ENCODE measurements around the gene SINHCAF.

Gene SINHCAF

GRCh38 chr12:31343139-31343538 is 17.2 kb upstream of the SINHCAF start:
- TF ChIP-seq ZFP30 (CRISPR knock-in tag; IDR thresholded peaks at IDR 0.05) (no peak), CSDC2 (CRISPR knock-in tag; IDR thresholded peaks at IDR 0.05) (no peak), ZFP3 (CRISPR knock-in tag; IDR thresholded peaks at IDR 0.05) (no peak), POU6F1 (CRISPR knock-in tag; IDR thresholded peaks at IDR 0.05; ENCODE audit: borderline replicate concordance, low read depth) (no peak), BACH2 (CRISPR knock-in tag; IDR thresholded peaks at IDR 0.05; ENCODE audit: borderline replicate concordance) (no peak), ZNF70 (CRISPR knock-in tag; IDR thresholded peaks at IDR 0.05) (no peak), CREB5 (CRISPR knock-in tag; IDR thresholded peaks at IDR 0.05; ENCODE audit: low read depth) (no peak), CSRNP3 (CRISPR knock-in tag; IDR thresholded peaks at IDR 0.05) (no peak), ZNF565 (CRISPR knock-in tag; conservative IDR thresholded peaks at IDR 0.05; ENCODE audit: low read depth) (no peak), ISL1 (CRISPR knock-in tag; IDR thresholded peaks at IDR 0.05) (no peak), OSR1 (CRISPR knock-in tag; IDR thresholded peaks at IDR 0.05) (no peak), RARB (CRISPR knock-in tag; IDR thresholded peaks at IDR 0.05) (no peak), ARNTL (CRISPR knock-in tag; IDR thresholded peaks at IDR 0.05; ENCODE audit: borderline replicate concordance, low read depth) (no peak), TSHZ2 (CRISPR knock-in tag; IDR thresholded peaks at IDR 0.05) (no peak), TCF4 (CRISPR knock-in tag; IDR thresholded peaks at IDR 0.05; ENCODE audit: borderline replicate concordance) (no peak), TOX (CRISPR knock-in tag; IDR thresholded peaks at IDR 0.05; ENCODE audit: borderline replicate concordance) (no peak), ZC3H10 (CRISPR knock-in tag; IDR thresholded peaks at IDR 0.05) (no peak), SNAI2 (CRISPR knock-in tag; IDR thresholded peaks at IDR 0.05) (no peak)
- ATAC-seq: no peak

- peak; percentile 51; the same call in 2 of the 3 replicates for ATAC-seq
- TF ChIP-seq SNAI2 (CRISPR knock-in tag; IDR thresholded peaks at IDR 0.05) (no peak), TOX (CRISPR knock-in tag; IDR thresholded peaks at IDR 0.05; ENCODE audit: borderline replicate concordance) (no peak), ZFP30 (CRISPR knock-in tag; IDR thresholded peaks at IDR 0.05) (no peak), CREB5 (CRISPR knock-in tag; IDR thresholded peaks at IDR 0.05; ENCODE audit: low read depth) (no peak)
These were observed 16.3 kb upstream of the SINHCAF start for GRCh38 chr12:31342286-31342685.

GRCh38 chr12:31339831-31340622 is 14.1 kb upstream of the SINHCAF start:
- TF ChIP-seq SNAI2 (CRISPR knock-in tag; IDR thresholded peaks at IDR 0.05) (no peak), TOX (CRISPR knock-in tag; IDR thresholded peaks at IDR 0.05; ENCODE audit: borderline replicate concordance) (no peak), ZFP30 (CRISPR knock-in tag; IDR thresholded peaks at IDR 0.05) (no peak), BACH2 (CRISPR knock-in tag; IDR thresholded peaks at IDR 0.05; ENCODE audit: borderline replicate concordance) (no peak)
- no peak for ATAC-seq

GRCh38 chr12:31337952-31338351 is 12.0 kb upstream of the SINHCAF start:
- ATAC-seq: no peak
- no peak for TF ChIP-seq ZNF565 (CRISPR knock-in tag; conservative IDR thresholded peaks at IDR 0.05; ENCODE audit: low read depth)
- TF ChIP-seq ZC3H10 (CRISPR knock-in tag; IDR thresholded peaks at IDR 0.05): no peak
- no peak for TF ChIP-seq RARB (CRISPR knock-in tag; IDR thresholded peaks at IDR 0.05)
- TF ChIP-seq TOX (CRISPR knock-in tag; IDR thresholded peaks at IDR 0.05; ENCODE audit: borderline replicate concordance): no peak
- no peak for TF ChIP-seq ZFP30 (CRISPR knock-in tag; IDR thresholded peaks at IDR 0.05)
- TF ChIP-seq PPARA (CRISPR knock-in tag; IDR thresholded peaks at IDR 0.05; ENCODE audit: borderline replicate concordance): no peak
- TF ChIP-seq GLIS3 (CRISPR knock-in tag; IDR thresholded peaks at IDR 0.05): no peak

Measured in SK-N-SH treated with all-trans-retinoic acid at 6 μM for 48 hours (cell line).